H1 (cell line): ENCODE data around the gene PMF1. TPM values are rescaled to one million over a fixed set of nuclear protein-coding genes. Genes with fewer than 3 reads are reported as not detected.

ENCODE experiments used
- CTCF ChIA-PET: fragments of 300-600 bp; sonication (Branson Sonifier 250); formaldehyde crosslinking; loops from one replicate; lab custom pipeline; 2021; ENCODE audit not compliant: partially characterized antibody; lab: Charles Lee
- POLR2A ChIA-PET: fragments of 300-600 bp; sonication (Branson Sonifier 250); formaldehyde crosslinking; loops from one replicate; lab custom pipeline; 2021; ENCODE audit warnings: inconsistent platforms; ENCODE audit not compliant: partially characterized antibody; lab: Charles Lee
- DNase-seq, 2 experiments: peaks; one replicate each; pipeline versions ENCODE4 v3.0.0 to v3.0.0-alpha.2; 2010 to 2022; ENCODE audit warnings: low spot score in 2 of 2, low read depth in 1 of 2, mixed read lengths in 1 of 2
- FAIRE-seq: peaks from 2 replicates; lab custom pipeline; 2011; peaks lifted over from hg19 to GRCh38; lab: Jason Lieb, UNC
- H2AFZ ChIP-seq: 2 replicates; pipeline ENCODE4 v1.8.1; 2012; ENCODE audit warnings: low read length, inconsistent platforms
- H2AK5ac ChIP-seq: 2 replicates; pipeline ENCODE4 v1.6.1; 2013; ENCODE audit warnings: low read depth, low read length
- H2BK120ac ChIP-seq: replicated peaks from 2 replicates; pipeline ENCODE3; 2013; ENCODE audit warnings: low read depth, low read length, inconsistent platforms
- H2BK12ac ChIP-seq: 2 replicates; pipeline ENCODE4 v1.6.1; 2013; ENCODE audit warnings: low read depth, low read length
- H2BK15ac ChIP-seq: 2 replicates; pipeline ENCODE4 v1.6.1; 2013; ENCODE audit warnings: low read length
- H2BK20ac ChIP-seq: 2 replicates; pipeline ENCODE4 v1.6.1; 2013; ENCODE audit warnings: low read length
- H2BK5ac ChIP-seq: 2 replicates; pipeline ENCODE4 v1.6.1; 2013; ENCODE audit warnings: low read depth, low read length
- H3K14ac ChIP-seq: 2 replicates; pipeline ENCODE4 v1.6.1; 2013; ENCODE audit warnings: inconsistent platforms; ENCODE audit not compliant: insufficient read length
- H3K18ac ChIP-seq: 2 replicates; pipeline ENCODE4 v1.6.1; 2013; ENCODE audit warnings: low read length; ENCODE audit errors: extremely low read depth
- H3K23ac ChIP-seq: 2 replicates; pipeline ENCODE4 v1.6.1; 2013; ENCODE audit warnings: inconsistent platforms; ENCODE audit not compliant: insufficient read length
- H3K23me2 ChIP-seq: 2 replicates; pipeline ENCODE4 v1.6.1; 2013; ENCODE audit warnings: low read depth, low read length
- H3K27ac ChIP-seq: 2 replicates; pipeline ENCODE4 v1.6.1; 2011; ENCODE audit warnings: low read depth, low read length, inconsistent platforms
- H3K27me3 ChIP-seq, 4 experiments: replicated peaks in 1 of 4; 1 replicate in 1 of 4; 2 replicates in 3 of 4; pipeline versions ENCODE4 v1.6.1 to v1.8.1; 2011 to 2013; ENCODE audit warnings: low read length in 3 of 4, mild to moderate bottlenecking in 3 of 4, inconsistent platforms in 2 of 4, mixed read lengths in 2 of 4, moderate library complexity in 1 of 4; ENCODE audit not compliant: control insufficient read depth in 3 of 4, insufficient read depth in 3 of 4; ENCODE audit errors: extremely low read depth in 1 of 4
- H3K36me3 ChIP-seq, 4 experiments: 2 replicates each; pipeline versions ENCODE4 v1.6.1 to v1.8.1; 2011 to 2013; ENCODE audit warnings: mild to moderate bottlenecking in 4 of 4, low read length in 3 of 4, moderate library complexity in 2 of 4, control low read depth in 1 of 4, inconsistent platforms in 1 of 4; ENCODE audit not compliant: insufficient read depth in 4 of 4, control insufficient read depth in 2 of 4
- H3K4ac ChIP-seq: replicated peaks from 2 replicates; pipeline ENCODE3; 2013; ENCODE audit warnings: low read length, low read depth, mixed read lengths, inconsistent platforms; ENCODE audit not compliant: insufficient read length
- H3K4me1 ChIP-seq, 4 experiments: replicated peaks in 1 of 4; 1 replicate in 1 of 4; 2 replicates in 3 of 4; pipeline versions ENCODE4 v1.6.1 to v1.8.1; 2011 to 2013; ENCODE audit warnings: low read length in 3 of 4, inconsistent platforms in 2 of 4, mixed read lengths in 1 of 4; ENCODE audit not compliant: insufficient read depth in 4 of 4, control insufficient read depth in 3 of 4
- H3K4me2 ChIP-seq, 2 experiments: 2 replicates each; pipeline versions ENCODE4 v1.6.1 to v1.8.1; 2011 to 2013; ENCODE audit warnings: low read depth in 2 of 2, low read length in 2 of 2, control low read depth in 1 of 2, inconsistent platforms in 1 of 2, mild to moderate bottlenecking in 1 of 2; ENCODE audit not compliant: insufficient read depth in 1 of 2
- H3K4me3 ChIP-seq, 4 experiments: fragments of 200-600, 300-600 bp in 1 of 4; sonication (generic), shearing (Covaris generic), sonication (Bioruptor Twin) in 1 of 4; 2 replicates each; pipeline versions ENCODE4 v1.5.1 to v1.8.1; 2011 to 2016; ENCODE audit warnings: low read length in 4 of 4, low read depth in 3 of 4, control low read depth in 2 of 4, inconsistent platforms in 2 of 4, mild to moderate bottlenecking in 2 of 4, mixed read lengths in 1 of 4, moderate library complexity in 1 of 4; ENCODE audit not compliant: insufficient read depth in 2 of 4; ENCODE audit errors: extremely low read depth in 1 of 4
- H3K56ac ChIP-seq: replicated peaks from 2 replicates; pipeline ENCODE3; 2013; ENCODE audit warnings: low read depth, mild to moderate bottlenecking, mixed read lengths, low read length, inconsistent platforms; ENCODE audit not compliant: insufficient read length
- H3K79me1 ChIP-seq: 2 replicates; pipeline ENCODE4 v1.6.1; 2013; ENCODE audit warnings: low read depth, low read length, control low read depth
- H3K79me2 ChIP-seq, 2 experiments: 2 replicates each; pipeline versions ENCODE4 v1.6.1 to v1.8.1; 2012 to 2013; ENCODE audit warnings: low read length in 2 of 2, mild to moderate bottlenecking in 2 of 2, inconsistent platforms in 1 of 2; ENCODE audit not compliant: insufficient read depth in 2 of 2, control insufficient read depth in 1 of 2
- H3K9ac ChIP-seq, 4 experiments: replicated peaks in 1 of 4; 1 replicate in 1 of 4; 2 replicates in 3 of 4; pipeline versions ENCODE4 v1.6.1 to v1.8.1; 2011 to 2013; ENCODE audit warnings: low read depth in 3 of 4, low read length in 3 of 4, control low read depth in 2 of 4, mild to moderate bottlenecking in 2 of 4, moderate library complexity in 2 of 4, inconsistent platforms in 1 of 4; ENCODE audit errors: extremely low read depth in 1 of 4
- H3K9me3 ChIP-seq, 2 experiments: 2 replicates each; pipeline versions ENCODE4 v1.6.1 to v1.8.1; 2012 to 2013; ENCODE audit warnings: mild to moderate bottlenecking in 2 of 2, moderate library complexity in 2 of 2, control low read depth in 1 of 2, inconsistent platforms in 1 of 2, low read depth in 1 of 2, low read length in 1 of 2, mixed read lengths in 1 of 2; ENCODE audit not compliant: insufficient read depth in 2 of 2
- H4K20me1 ChIP-seq, 2 experiments: replicated peaks in 1 of 2; 2 replicates each; pipeline versions ENCODE3 to v1.8.1; 2011 to 2013; ENCODE audit warnings: inconsistent platforms in 2 of 2, low read length in 2 of 2, mild to moderate bottlenecking in 1 of 2; ENCODE audit not compliant: insufficient read depth in 2 of 2, control insufficient read depth in 1 of 2
- H4K5ac ChIP-seq: 2 replicates; pipeline ENCODE4 v1.6.1; 2013; ENCODE audit warnings: low read length, low read depth, mixed read lengths, inconsistent platforms; ENCODE audit not compliant: insufficient read length
- H4K8ac ChIP-seq: 2 replicates; pipeline ENCODE4 v1.8.0; 2013; ENCODE audit warnings: mild to moderate bottlenecking, moderate library complexity, low read length, inconsistent platforms; ENCODE audit not compliant: insufficient read depth; ENCODE audit errors: extremely low read depth
- H4K91ac ChIP-seq: replicated peaks from 2 replicates; pipeline ENCODE3; 2013; ENCODE audit warnings: low read length, mixed read lengths, inconsistent platforms; ENCODE audit not compliant: insufficient read length
- BACH1 ChIP-seq: IDR thresholded peaks from 2 replicates; pipeline ENCODE4 v1.6.1; 2012; ENCODE audit warnings: low read length, improper control_type of control experiment
- CHD2 ChIP-seq: IDR thresholded peaks from 2 replicates; pipeline ENCODE4 v1.6.1; 2012; ENCODE audit warnings: low read length, improper control_type of control experiment
- PHF8 ChIP-seq: fragments of 200-600 bp; sonication (generic); conservative IDR thresholded peaks from 2 replicates; pipeline ENCODE4 v1.7.1; 2012; ENCODE audit warnings: low read depth, mild to moderate bottlenecking, inconsistent platforms, low read length, moderate library complexity
- POLR2AphosphoS5 ChIP-seq: IDR thresholded peaks from 2 replicates; pipeline ENCODE4 v1.6.1; 2011; ENCODE audit warnings: low read depth, low read length
- SIX5 ChIP-seq: IDR thresholded peaks from 2 replicates; pipeline ENCODE4 v1.6.1; 2011; ENCODE audit warnings: mild to moderate bottlenecking, low read depth, low read length
- SUZ12 ChIP-seq: fragments of 200-600 bp; sonication (generic); IDR thresholded peaks from 2 replicates; pipeline ENCODE4 v1.6.1; 2012; ENCODE audit warnings: mild to moderate bottlenecking, inconsistent platforms, low read length, moderate library complexity, mixed read lengths
- TAF1 ChIP-seq: IDR thresholded peaks from 2 replicates; pipeline ENCODE4 v1.6.1; 2011; ENCODE audit warnings: mild to moderate bottlenecking, low read depth, low read length
- YY1 ChIP-seq: IDR thresholded peaks from 2 replicates; pipeline ENCODE4 v1.6.1; 2011; ENCODE audit warnings: low read depth, mild to moderate bottlenecking, low read length
- WGBS, 2 experiments: shearing (Covaris generic) in 1 of 2; methylation state at CpG; one replicate each; pipeline versions ENCODE4 v1.1.6 to v1.1.7; 2013 to 2015; ENCODE audit warnings: low lambda C conversion rate in 2 of 2, mixed read lengths in 2 of 2, inconsistent platforms in 1 of 2, low coverage in 1 of 2, missing lambda C conversion rate in 1 of 2; ENCODE audit not compliant: insufficient replicate concordance in 2 of 2, insufficient coverage in 1 of 2, insufficient read length in 1 of 2; ENCODE audit errors: extremely low coverage in 1 of 2, missing lambda C conversion rate in 1 of 2; 5-methylcytosine and 5-hydroxymethylcytosine counted together
- polyA plus RNA-seq, 7 experiments: library from polyadenylated mRNA; depleted of rRNA in 3 of 7; stranded (reverse) in 5 of 7; unstranded in 2 of 7; fragments of >200 nt in 5 of 7; fragments of 200-250 nt in 2 of 7; gene quantifications; 1 replicate in 5 of 7; 2 replicates in 1 of 7; 4 replicates in 1 of 7; pipeline versions ENCODE4 v1.2.1 to v1.2.3, GENCODE V29; 2011 to 2013; ENCODE audit warnings: missing spikeins in 2 of 7, mixed read lengths in 2 of 7
- total RNA-seq: library from RNA; stranded (reverse); fragmentation: NEBNext Ultra II Directional; extraction: Animal tissue kit (Norgen Biotek cat#: 25700); gene quantifications from 2 replicates; pipeline ENCODE4 v1.2.1, GENCODE V29; 2021
- TF ChIP-seq, protein P1 (sequence below), 3 experiments: IDR thresholded peaks; 1 replicate in 2 of 3; 2 replicates in 1 of 3; pipeline versions ENCODE4 v1.5.1 to v1.6.1; 2011; ENCODE audit warnings: low read length in 3 of 3, mild to moderate bottlenecking in 3 of 3, inconsistent platforms in 2 of 3, low read depth in 1 of 3, moderate library complexity in 1 of 3; ENCODE audit not compliant: insufficient read depth in 1 of 3; ENCODE audit errors: control extremely low read depth in 1 of 3

Gene PMF1
- total and polyA plus RNA-seq, 2 of the 8 experiments (the other 6 are each of a cell fraction or from before 2014, with no cell fraction given), result 113 to 296 TPM

DNA sequence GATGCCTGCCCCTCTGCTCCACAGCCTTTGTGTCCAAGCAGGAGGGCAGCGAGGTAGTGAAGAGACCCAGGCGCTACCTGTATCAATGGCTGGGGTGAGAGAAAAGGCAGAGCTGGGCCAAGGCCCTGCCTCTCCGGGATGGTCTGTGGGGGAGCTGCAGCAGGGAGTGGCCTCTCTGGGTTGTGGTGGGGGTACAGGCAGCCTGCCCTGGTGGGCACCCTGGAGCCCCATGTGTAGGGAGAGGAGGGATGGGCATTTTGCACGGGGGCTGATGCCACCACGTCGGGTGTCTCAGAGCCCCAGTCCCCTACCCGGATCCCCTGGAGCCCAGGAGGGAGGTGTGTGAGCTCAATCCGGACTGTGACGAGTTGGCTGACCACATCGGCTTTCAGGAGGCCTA, 29.9 kb downstream of the PMF1 start:
- Histone ChIP-seq H3K4me2 (no peak overlapping the region), H3K79me1 (0 out of 2 replicates have a peak, but pooled peaks cover 2% of the 10 kb centered on the region), H2AK5ac (no peak overlapping the region), H4K8ac (peak overlapping the region; percentile 7), H4K20me1 (peaks cover 2 to 11% of the 10 kb centered on the region in 2 experiments), H2BK5ac (no peak overlapping the region), H2BK15ac (no peak overlapping the region), H3K56ac (no peak overlapping the region), H2BK12ac (no peak overlapping the region), H3K27ac (no peak overlapping the region; the same call in 1 of the 2 replicates), H3K23me2 (no peaks in the 10 kb centered on the region), H4K5ac (no peak overlapping the region), H3K9me3 (no peaks in the 10 kb centered on the region), H3K36me3 (peaks cover 8 to 19% (median 14%) of the 10 kb centered on the region in 4 experiments; a peak in 7 of 8 replicates), H3K9ac (peak overlapping the region in 1 of 4 experiments; percentile 11; a peak in 1 of 7 replicates), H3K18ac (no peak overlapping the region; the same call in 1 of the 2 replicates), H3K23ac (no peak overlapping the region), H3K27me3 (no peaks in the 10 kb centered on the region), H3K4me3 (no peak overlapping the region), H3K14ac (no peak overlapping the region), H2BK120ac (no peak overlapping the region), H2BK20ac (no peak overlapping the region), H3K4ac (no peak overlapping the region), H4K91ac (no peak overlapping the region), H3K4me1 (peaks cover 0 to 13% (median 5%) of the 10 kb centered on the region in 4 experiments; a peak in 6 of 7 replicates), H3K79me2 (no peaks in the 10 kb centered on the region), H2AFZ (no peak overlapping the region)
- CTCF ChIA-PET, result interaction anchor here (0.7 to 47.2 kb wide), 4 partner anchors 17 to 1879 kb away, joined by 3 to 1265 read pairs (median 8); partner anchors contain the start of gene SEMA4A
- POLR2A ChIA-PET, result interaction anchor here (1.0 to 11.8 kb wide), 9 partner anchors 9 to 113 kb away, joined by 3 to 102 read pairs (median 8); partner anchors contain the start of genes SMG5 and TMEM79
- FAIRE-seq, result no peak
- peak in 1 of 2 experiments; percentile 52 for DNase-seq
- WGBS, 2 experiments, result 88% methylated on average over 10 of the region's 10 CpGs; no CpG with 5 or more reads in 1 of the 2 experiments
- TF ChIP-seq SUZ12 (no peak), POLR2AphosphoS5 (peak; percentile 32; the same call in 1 of the 2 replicates), PHF8 (no peak), TAF1 (no peak), SIX5 (no peak), BACH1 (no peak), YY1 (no peak), CHD2 (no peak)
- TF ChIP-seq, protein P1, sequence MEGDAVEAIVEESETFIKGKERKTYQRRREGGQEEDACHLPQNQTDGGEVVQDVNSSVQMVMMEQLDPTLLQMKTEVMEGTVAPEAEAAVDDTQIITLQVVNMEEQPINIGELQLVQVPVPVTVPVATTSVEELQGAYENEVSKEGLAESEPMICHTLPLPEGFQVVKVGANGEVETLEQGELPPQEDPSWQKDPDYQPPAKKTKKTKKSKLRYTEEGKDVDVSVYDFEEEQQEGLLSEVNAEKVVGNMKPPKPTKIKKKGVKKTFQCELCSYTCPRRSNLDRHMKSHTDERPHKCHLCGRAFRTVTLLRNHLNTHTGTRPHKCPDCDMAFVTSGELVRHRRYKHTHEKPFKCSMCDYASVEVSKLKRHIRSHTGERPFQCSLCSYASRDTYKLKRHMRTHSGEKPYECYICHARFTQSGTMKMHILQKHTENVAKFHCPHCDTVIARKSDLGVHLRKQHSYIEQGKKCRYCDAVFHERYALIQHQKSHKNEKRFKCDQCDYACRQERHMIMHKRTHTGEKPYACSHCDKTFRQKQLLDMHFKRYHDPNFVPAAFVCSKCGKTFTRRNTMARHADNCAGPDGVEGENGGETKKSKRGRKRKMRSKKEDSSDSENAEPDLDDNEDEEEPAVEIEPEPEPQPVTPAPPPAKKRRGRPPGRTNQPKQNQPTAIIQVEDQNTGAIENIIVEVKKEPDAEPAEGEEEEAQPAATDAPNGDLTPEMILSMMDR (IDR thresholded peaks at IDR 0.05; ENCODE audit: control extremely low read depth in 1 of 3, insufficient read depth in 1 of 3, low read depth in 1 of 3, low read length in 3 of 3), result no peak
- TF ChIP-seq, all 59 proteins: peak for 1
